ENCODE measurements around the gene GLA.

DNA sequence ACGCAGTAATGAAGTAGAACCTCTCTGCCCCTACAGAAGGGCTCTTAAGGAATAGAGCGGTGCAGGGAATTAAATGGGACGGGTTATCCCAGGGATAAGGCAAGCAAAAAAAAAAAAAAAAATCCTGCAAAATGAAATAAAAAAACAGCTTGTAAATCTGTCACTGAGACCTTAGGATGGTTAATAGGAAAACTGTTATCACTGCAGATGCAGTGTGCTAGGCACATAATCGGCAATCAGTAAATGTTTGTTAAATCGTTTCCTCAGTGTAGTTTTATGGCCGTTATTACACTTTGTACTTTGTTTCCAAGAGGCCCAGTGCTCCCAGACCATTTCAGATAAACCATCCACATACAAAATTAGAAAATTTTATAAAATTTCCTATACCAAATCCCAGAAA, 1.3 kb upstream of the GLA start:
- TF ChIP-seq, protein P1, sequence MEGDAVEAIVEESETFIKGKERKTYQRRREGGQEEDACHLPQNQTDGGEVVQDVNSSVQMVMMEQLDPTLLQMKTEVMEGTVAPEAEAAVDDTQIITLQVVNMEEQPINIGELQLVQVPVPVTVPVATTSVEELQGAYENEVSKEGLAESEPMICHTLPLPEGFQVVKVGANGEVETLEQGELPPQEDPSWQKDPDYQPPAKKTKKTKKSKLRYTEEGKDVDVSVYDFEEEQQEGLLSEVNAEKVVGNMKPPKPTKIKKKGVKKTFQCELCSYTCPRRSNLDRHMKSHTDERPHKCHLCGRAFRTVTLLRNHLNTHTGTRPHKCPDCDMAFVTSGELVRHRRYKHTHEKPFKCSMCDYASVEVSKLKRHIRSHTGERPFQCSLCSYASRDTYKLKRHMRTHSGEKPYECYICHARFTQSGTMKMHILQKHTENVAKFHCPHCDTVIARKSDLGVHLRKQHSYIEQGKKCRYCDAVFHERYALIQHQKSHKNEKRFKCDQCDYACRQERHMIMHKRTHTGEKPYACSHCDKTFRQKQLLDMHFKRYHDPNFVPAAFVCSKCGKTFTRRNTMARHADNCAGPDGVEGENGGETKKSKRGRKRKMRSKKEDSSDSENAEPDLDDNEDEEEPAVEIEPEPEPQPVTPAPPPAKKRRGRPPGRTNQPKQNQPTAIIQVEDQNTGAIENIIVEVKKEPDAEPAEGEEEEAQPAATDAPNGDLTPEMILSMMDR (IDR thresholded peaks at IDR 0.05; ENCODE audit: low read depth, low read length) = no peak
- TF ChIP-seq POLR2A (IDR thresholded peaks at IDR 0.05; ENCODE audit: extremely low read depth, insufficient read length) = no peak
- no peak for TF ChIP-seq MYC (IDR thresholded peaks at IDR 0.05; ENCODE audit: low read depth, low read length)
